GM19351 (cell line): ENCODE measurements around the gene TRAF7.

Experiments
- ATAC-seq: cut with Tn5 transposase; IDR thresholded peaks from one replicate; pipeline ENCODE4 v1.9.1; 2021; ENCODE audit warnings: mild to moderate bottlenecking, moderate library complexity; ENCODE audit not compliant: unreplicated experiment

Gene TRAF7

DNA sequence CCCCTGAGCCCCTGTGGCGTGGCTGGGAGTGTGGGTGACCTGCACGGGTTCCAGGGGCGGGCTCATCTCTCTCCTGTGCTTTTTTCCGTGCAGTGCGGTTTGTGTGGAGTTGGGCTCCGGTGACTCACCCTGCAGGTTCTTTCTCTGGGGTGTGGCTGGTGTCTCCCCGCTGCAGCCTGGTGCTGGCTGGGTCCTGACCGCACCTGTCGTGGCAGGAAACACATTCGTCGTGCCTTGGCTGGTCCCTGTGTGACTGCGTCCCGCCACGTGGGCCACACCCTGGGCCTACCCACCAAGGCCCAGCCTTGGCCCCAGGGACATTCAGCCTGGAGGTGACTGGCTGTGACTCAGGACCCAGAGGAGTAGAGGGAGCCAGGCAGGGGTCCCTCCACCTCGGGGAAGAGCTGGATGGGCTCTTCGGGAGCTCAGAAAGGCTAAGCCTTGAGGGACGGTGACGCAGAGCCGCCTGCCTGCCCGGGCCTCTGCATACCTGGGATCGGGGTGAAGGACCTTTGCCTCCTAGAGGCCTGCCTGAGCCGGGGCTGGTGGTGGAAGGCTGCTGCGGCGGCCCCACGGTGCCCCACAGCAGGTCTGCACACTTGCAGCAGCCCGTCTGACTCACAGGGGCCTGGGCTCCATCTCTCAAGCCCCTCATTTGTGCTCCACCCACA lies 7.8 kb downstream of the TRAF7 start:
- no peak for ATAC-seq

DNA sequence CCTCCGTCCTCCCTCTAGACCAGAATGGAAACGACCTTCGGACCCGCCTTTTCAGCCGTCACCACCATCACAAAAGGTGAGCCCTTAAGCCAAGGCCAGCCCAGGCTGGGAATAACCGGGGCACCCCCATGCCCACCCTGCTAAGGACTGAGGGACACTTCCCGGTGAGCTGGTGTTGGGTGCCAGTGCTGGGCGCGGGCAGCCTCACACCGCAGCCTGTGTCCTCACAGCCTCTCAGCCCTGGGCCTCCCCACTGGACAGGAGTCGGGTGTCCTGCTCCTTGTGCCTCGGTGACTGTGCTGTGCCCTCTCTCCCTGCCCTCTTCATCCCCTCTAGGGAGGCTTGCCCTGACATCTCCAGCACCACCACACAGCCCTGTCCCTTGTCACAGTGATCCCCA lies 10.3 kb downstream of the TRAF7 start:
- no peak for ATAC-seq

- ATAC-seq = no peak
Observed at GRCh38 chr16:2166263-2167067, 10.9 kb downstream of the TRAF7 start.

- no peak for ATAC-seq
Observed at GRCh38 chr16:2167068-2167638, 11.6 kb downstream of the TRAF7 start.

DNA sequence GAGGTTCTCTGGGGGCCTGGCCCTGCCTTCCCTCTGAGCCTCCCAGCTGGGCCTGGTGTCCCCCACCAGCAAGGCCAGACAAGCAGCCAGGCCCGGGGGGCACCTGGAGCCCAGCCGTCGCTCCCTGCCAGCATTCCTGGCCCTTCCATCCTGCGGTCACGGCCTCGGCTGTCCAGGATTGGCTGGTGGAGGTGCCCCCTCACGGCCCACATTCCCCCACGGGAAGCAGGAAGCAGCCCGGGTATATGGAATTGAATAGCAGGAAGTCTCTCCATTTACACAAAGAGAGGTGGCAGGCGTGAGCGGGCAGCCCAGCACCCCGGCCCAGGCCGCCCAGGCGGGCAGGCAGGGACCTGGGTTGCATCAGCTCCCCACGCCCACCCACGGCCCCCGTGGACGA lies 14.5 kb downstream of the TRAF7 start:
- no peak for ATAC-seq

DNA sequence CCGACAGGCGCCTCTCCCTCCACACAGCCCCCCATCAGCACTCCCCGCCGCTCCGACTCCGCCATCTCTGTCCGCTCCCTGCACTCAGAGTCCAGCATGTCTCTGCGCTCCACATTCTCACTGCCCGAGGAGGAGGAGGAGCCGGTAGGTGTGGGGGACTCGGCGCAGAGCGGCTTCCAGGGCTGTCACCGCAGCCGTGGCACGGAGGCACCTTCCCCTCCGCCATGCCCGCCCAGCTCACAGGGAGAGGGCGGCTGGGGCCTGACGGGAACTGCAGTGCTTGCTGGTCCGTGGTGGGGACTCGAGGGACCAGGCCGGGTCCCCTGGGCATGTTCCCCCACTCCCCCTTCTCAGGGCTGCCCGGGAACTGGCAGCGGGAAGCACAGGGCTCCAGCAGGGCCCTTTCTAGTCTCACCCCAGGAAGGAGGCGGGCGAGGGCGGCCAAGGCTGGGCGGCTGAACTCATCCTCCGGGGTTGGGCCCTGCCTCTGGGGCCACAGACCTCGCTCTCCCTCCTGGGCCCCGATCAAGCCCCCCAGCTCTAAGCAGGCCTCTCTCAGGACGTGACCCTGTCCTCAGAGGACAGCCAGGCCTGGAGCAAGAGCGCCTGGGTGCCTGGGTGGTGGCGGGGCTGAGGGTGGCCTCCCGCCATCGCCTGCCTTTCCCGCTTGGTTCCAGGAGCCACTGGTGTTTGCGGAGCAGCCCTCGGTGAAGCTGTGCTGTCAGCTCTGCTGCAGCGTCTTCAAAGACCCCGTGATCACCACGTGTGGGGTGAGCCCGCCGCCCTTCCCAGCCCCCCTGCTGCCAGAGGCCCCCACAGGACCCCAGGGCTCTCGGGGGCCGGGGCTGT lies 15.2 kb downstream of the TRAF7 start:
- ATAC-seq = no peak

DNA sequence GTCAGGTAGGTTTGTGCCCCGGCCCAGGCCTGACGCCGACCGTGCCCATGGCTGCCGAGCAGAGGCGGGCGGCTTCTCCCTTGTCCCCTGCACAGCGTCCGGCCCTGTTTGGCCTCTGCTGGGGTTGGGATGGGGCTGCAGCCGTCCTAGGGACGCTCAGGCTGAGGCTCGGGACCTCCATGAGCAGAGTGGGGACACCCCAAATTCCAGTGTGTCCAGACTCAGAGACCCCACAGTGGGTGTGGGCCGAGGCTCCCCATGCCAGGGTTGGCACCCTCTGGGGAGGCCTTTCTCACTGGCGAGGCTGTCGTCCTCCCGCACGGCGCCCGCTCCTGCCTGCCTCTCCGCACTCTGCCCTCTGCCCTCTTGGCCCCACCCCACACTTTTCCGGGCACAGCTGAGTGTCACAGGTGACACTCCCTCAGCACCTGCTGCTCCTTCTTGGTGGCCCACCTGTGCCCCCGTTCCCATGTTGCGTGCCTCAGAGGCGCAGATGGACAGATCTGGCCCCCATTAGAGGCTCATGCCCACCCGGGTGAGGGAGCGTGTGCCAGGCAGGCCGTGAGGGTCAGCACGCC lies 16.1 kb downstream of the TRAF7 start:
- no peak for ATAC-seq

DNA sequence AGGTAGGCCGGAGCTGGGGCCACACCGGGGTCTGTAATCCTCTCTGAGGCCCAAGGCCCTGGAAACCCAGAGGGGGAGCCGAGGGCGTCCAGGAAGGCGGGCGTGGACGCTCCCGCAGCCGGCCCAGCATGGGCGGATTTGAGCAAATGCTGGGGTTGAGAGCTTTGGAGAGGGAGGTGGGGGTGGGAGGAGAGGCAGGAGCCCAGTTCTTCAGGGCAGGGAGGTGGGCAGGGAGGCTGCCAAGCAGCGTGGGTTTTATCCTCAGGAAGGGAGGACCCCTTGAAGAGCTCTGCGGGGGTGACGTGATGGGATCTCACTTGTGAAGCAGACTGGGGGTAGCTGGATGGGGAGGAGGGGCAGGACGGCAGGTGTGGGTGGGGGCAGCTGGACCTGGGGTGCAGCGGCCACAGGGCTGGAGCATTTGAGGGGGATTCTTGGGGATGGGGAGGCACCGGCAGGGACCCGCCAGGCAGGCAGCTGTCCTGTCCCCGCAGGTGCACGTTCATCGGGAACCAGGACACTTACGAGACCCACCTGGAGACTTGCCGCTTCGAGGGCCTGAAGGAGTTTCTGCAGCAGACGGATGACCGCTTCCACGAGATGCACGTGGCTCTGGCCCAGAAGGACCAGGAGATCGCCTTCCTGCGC lies 17.2 kb downstream of the TRAF7 start:
- ATAC-seq = no peak

GRCh38 chr16:2173366-2173765 lies 17.8 kb downstream of the TRAF7 start:
- no peak for ATAC-seq

- no peak for ATAC-seq
Observed at GRCh38 chr16:2173916-2174315, 18.3 kb downstream of the TRAF7 start.

GRCh38 chr16:2174396-2175131 lies 19.0 kb downstream of the TRAF7 start:
- no peak for ATAC-seq

GRCh38 chr16:2175454-2175853 lies 19.9 kb downstream of the TRAF7 start:
- no peak for ATAC-seq

DNA sequence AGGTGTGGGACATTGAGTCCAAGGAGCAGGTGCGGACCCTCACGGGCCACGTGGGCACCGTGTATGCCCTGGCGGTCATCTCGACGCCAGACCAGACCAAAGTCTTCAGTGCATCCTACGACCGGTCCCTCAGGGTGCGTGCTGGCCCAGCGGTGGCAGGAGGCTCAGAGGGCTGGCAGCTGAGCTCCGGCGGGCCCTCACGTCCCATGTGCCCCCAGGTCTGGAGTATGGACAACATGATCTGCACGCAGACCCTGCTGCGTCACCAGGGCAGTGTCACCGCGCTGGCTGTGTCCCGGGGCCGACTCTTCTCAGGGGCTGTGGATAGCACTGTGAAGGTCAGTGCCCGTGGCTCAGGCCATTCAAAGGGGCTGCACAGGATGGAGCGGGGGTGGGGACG lies 20.5 kb downstream of the TRAF7 start:
- no peak for ATAC-seq

GRCh38 chr16:2177101-2177500 lies 21.5 kb downstream of the TRAF7 start:
- ATAC-seq = no peak

DNA sequence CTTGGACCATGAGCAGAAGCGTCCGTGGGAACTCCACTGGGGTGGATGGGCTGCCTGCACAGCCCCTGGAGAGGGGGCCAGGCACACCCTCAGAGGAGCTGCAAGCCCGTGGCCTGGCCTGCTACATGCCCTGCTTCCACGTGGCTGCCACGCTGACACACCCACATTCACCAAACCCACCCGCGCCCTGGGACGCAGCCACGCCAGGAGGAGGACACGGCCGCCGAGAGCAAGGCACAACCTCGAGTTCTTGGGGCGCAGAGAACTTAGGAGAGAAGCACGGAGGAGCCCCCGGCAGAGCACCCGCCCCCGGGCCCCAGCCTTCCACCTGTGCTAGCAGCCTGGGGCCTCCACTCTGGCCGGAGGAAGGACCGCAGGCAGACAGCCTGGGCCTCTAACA lies 22.0 kb downstream of the TRAF7 start:
- ATAC-seq = no peak

GRCh38 chr16:2178321-2179106 lies 22.9 kb downstream of the TRAF7 start:
- no peak for ATAC-seq

DNA sequence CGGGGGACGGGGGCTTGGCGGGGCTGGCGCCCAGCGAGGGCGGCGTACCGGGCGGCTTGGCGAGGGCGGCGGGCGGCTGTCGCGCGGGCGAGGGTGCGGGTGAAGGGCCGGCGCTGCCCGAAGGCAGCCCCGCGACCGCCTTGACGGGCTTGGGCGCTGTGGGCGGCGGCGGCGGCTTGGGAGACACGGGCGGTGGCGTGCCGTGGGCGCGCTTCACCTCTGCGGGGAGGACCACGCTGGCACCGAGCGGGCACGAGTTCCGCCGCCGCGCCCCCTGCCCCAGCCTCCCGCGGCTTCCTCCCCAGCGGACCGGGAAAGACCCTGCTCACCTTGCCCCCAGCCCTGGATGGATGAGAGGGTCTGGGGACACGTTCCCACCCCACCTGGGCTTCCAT lies 23.5 kb downstream of the TRAF7 start:
- ATAC-seq = no peak

DNA sequence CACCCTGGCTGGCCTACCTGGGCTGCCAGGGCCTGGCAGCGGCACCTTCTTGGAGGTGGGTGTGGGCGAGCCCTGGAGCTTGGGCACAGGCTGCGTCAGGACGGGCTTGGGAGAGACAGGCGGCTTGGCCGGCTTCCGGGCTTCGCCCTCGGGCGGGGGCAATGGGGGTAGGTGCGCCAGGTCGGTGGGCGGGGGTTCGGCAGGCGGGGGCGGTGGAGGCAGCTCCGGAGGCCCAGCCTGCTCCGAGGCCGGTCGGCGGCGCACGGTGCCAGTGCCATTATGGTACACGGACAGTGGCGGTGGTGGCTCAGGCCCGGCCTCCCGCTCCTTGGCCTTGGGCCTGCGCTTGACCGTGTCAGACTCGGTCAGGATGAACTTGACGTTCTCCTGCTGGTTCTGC lies 24.0 kb downstream of the TRAF7 start:
- no peak for ATAC-seq

DNA sequence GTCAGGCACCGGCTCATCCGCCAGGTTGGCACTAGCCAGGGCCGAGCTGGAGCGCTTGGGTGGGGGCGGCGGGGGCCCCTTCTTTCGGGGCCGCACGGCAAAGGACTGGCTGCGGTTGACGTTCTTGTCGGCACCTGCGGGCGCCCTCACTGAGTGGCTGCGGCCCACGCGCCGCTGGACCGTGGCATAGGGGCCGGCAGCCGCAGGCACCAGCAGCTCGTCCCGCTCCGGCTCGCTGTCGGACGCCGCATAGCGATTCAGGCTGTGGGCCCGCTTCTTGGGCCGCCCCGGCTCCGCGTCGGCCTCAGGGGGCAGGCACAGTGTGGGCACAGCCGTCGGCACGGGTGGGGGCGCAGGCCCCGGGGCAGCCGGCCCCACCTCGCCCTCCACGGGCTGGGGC lies 24.9 kb downstream of the TRAF7 start:
- ATAC-seq = no peak
